ENCODE measurements around the gene TANGO6. TPM values are rescaled to one million over a fixed set of nuclear protein-coding genes. Genes with fewer than 3 reads are reported as not detected.
"Not testable (repeated sequence)": the region's sequence is repeated elsewhere in the genome, so short reads cannot be mapped to it uniquely, and the experiment has no call there.

TANGO6 gene
- total RNA-seq, 1 donor from 2014 or later = 37.8 TPM

DNA sequence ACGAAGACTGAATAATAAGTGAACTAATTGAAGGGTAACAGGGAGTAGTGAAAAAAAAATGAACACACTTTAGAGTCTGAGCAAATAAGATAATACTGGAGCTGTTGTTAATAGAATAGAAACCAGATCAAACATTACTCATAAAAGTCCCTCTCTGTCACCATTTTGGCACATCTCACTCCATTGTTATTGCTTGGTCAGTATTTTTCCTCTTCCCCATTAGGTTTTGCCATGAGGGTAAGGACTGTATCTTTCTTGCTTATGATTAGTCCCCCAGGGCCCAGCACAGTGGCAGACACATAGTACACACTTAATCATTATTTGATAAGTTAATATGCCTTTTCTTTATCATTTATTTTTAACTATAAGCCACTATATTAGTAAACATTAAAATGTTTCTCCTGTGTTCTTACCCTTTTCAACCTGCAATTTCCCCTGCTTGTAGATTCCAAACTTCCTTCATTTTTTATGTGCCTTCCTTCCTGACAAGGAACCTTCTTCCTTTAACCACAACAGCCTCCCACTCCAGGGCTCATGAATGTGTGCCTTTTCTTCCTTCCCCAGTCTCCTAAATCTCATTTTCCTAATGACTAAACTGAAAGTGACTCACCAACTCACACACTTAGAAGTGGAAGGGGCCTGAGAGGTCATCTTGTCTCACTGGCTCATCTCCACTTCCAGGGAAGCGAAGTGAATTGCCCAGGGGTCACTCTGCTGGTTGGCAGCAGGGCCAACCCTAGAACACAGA, 173.9 kb downstream of the TANGO6 start:
- peak; percentile 80 for DNase-seq

DNA sequence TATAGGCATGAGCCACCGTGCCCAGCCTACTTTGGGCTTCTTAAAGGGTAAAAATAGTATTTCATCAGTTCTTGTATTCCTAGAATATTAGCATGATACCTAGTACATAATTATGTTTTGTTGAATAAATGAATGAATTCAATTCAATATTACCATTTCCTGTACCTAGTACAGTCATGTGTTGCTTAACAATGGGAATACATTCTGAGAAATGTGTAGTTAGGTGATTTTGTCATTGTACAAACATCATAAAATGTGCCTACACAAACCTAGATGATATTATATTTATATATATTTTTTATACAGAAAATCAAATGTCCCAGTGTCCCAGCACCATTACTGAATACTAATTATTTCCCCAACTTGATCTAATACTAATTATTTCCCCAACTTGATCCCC, 176.5 kb downstream of the TANGO6 start:
- peak; percentile 36 for DNase-seq

DNA sequence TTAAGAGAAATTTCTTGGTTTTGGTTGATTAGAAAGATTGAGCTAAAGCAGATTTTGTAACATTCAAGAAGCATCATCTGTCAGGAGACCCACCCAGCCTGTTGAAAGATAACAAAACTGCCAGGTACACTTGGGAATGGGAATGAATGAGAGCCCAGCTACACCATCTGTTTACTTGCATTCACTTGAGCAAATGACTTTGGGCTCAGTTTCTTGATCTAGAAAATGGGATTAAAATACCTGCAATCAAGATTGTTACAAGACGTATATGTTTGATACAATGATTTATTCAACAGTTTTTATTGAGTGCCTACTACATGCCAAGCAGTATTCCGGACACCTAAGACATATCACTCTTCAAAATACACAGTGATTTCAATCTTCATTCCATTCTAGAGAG, 185.8 kb downstream of the TANGO6 start:
- no peak for DNase-seq

DNA sequence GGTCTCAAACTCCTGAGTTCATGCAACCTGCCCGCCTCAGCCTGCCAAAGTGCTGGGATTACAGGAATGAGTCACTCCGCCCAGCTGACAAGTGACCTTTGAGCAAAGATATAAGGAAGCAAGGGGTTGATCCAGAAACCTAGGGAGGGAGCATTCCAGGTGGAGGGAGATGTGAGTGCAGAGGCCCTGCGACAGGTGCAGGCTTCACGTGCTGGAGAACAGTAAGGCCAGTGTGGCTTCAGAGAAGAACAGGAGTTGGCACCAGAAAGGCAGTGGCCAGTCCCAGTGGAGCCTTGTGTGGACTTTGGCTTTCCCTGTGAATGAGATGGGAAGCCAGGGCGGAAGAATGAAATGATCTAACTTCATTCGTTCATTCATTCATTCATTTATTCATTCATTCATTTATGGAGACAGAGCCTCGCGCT, 188.6 kb downstream of the TANGO6 start:
- DNase-seq = no peak

DNA sequence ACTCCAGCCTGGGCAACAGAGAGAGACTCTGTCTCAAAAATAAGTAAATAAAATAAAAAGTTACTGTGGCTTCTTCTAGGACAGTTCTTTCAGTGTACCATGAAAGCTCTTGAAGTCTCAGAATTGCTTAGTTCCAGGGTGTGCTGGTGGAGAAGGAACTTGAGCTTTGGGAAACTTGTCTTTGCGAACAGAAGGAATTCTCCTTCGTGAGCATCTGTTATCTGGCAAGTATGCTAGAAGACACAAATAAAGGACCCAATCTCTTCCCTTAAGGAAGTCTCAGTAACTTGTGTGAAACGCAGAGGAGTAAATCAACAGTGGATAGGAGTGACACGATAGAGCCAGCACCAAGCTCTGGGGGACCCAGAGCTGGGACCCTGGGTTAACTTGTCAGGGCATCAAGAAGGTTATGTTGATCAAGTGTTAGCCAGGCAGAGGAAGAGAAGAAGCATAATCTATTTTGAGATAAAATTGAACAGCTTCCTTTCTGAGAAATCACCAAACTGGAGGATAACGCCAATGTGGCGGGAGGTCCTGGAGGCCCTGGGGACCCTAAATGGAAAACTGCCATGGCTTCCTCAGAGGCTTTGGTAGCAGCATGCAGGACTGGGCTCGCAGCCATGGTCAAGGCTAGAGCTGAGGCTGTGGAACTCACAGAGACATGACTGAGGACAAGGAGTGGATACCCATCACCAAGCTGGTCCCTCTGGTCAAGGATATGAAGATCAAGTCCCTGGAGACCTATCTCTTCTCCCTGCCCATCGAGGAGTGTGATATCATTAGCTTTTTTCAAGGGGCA, 190.0 kb downstream of the TANGO6 start:
- no peak for DNase-seq

DNA sequence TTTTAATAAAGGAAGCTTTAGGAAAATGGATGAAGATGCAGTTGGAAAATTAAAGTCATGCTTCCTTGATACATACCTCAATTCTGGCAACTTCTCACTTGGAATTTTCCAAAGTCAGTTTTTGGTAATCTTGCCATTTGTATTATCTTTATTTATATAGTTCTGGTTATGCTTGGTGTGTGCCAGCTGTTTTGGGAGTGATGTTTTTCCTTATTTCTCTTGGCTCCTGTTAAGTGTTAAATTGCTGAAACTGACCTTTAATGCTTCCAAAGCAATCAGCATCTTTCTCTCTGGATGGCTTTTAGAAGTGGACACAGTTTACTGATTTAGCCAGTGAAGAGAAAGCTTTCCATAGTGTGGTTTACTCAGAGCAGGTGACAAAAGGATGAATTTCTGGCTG, 192.0 kb downstream of the TANGO6 start:
- no peak for DNase-seq

DNA sequence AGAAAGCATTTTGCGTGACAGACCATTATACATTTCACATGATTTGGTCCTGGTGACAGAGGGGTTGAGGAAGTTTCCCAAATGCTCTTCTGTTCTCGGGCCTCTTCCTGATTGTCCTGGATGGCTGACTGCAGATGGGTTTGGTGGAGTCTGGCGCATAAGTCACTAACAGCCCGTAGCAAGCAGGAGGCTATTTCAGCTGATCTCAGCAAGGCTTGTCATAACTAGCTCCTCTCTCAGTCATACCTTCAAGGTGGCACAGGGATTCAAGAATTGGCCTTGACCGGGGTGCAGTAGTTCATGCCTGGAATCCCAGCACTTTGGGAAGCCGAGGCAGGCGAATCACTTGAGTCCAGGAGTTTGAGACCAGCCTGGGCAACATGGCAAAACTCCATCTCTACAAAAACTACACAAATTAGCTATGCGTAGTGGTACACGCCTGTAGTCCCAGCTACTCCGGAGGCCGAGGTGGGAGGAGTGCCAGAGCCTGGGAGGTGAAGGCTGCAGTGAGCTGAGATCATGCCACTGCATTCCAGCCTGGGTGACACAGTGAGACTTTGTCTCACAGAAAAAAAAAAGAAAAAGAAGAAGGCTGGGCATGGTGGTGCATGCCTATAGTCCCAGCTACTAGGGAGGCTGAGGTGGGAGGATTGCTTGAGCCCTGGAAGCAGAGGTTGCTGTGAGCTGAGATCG, 193.2 kb downstream of the TANGO6 start:
- no peak for DNase-seq

DNA sequence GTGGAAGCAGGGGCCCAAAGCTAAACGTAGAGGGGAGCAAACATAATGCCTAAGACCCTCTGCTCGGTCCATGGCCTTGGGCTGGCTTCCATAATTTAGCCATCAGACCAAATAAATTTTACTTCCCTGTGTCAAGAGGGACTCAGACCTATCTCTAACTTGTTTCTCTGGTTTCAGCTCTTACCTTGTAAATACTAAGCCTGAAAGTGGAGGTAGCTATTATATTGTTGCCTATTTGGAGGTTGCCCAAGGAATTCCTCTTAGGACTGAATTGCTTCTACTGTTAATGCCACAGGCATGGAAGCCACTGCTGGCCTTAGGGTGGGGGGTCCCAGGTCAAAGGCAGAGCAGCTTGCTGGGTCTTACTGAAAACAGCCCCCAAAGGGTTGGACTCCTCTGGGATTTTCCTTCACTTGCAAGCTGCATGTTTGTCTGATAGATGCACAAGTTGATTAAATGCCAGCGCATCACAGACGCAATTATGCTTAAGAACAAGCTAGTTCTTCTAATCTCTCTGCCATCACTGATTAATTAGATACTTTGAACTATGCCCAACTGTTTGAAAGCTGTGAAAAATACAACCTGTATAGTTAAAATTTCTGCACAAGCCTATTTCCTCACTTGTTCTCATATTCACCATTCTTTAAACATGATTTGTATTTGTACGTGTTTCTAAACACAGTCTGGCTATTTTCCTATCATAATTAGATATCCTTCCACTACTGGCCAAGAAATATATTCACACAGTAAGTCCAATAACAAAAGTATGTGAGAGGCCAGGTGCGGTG, 194.2 kb downstream of the TANGO6 start:
- DNase-seq = no peak

DNA sequence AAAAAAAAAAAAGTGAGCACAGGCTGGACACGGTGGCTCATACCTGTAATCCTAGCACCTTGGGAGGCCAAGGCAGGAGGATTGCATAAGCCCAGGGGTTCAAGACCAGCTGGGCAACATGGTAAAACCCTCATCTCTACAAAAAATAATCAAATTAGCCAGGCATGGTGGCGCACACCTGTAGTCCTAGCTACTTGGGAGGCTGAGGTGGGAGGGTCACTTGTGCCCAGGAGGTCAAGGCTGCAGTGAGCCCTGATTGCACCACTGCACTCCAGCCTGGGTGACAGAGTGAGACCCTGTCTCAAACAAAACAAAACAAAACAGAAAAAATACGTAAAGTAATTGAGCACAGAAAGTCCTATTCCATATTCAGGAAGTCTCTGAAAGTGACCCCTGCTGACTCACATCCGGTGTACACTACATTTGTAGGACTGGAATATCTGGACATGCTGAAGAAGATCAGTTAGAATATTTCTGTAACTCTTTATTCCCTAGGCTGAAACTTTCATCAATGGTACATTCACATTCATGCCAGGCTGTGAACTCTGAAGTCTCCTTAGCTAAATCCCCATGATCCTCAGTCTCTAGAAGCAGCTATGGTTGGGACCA, 196.1 kb downstream of the TANGO6 start:
- peak; percentile 79 for DNase-seq

DNA sequence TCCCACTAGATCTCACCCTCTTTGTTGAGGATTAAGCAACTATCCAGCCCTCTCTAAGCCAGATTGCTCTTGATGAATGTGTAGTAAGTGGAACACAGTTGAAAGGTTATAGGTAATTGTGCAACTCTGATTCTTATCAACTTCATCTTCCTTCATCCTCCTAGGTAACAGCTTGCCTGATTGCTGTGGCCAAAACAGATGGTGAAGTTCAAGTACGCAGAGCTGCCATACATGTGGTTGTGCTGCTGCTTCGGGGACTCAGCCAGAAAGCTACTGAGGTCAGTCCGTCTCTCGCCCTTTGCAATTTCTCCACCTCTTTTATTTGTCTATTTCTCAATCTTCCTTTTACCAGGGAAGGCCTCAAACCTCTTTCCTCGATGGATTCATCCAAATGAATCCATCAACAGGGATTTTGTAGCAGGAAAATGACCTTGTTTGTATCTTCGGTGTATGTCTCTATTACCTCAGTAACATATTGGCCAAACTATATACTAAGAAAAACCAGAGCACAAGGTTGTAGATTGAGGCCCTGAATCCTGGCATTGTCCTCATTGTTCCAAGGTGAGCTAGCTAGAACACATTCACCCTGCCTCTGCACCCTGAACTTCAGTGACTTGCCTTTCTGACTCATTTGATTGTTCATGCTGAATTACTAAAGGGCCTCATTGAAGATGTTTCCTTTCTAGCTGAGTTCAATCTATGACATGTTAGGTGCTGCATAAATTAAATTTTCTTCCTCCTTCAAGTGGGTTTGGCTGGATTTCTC, 197.0 kb downstream of the TANGO6 start:
- peak; percentile 91 for DNase-seq

DNA sequence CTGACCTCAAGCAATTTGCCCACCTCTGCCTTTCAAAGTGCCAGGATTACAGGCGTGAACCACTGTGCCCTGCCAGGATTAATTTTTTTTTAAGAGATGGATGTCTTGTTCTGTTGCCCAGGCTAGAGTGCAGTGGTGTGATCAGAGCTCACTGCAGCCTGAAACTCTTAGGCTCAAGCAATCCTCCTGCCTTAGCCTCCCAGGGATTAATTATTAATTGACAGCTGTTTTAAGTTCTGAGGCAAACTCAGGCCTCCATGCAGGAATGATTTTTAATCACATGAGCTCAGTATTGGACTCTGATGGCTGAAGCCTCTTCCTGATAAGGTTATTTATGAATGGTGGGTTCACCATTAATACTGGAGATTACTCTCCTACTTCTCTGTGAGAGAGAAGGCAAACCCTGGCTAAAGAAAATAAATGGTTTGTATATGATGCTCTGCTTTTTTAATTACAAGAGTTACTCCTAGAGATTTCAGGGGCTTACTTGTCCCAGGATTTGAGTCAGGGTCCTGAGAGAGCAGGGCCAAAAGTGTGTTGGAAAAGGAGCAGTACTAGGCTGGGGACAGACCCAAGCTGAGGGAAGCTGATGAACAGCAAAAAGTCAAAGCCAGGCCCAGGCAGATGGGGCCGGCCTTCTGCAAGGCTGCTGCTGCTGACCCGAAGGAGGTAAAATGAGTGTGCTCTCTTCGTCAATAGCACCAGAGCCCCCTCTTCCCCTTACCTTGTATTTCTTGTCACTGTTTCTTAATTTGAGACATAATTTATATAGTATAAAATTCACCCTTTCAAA, 205.2 kb downstream of the TANGO6 start:
- DNase-seq = no peak

DNA sequence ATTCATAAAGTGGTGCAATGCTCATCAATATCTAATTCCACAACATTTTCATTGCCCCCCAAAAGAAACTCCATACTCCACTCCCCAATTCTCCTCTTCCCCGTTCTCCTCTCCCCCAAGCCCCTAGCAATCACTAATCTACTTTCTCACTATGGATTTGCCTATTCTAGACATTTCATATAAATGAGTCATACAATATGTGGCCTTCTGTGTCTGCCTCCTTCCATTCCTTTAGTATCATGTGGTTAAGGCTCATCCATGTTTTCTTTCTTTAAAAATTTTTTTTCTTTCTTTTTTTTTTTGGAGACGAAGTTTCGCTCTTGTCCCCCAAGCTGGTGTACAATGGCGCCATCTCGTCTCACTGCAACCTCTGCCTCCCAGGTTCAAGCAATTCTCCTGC, 205.8 kb downstream of the TANGO6 start:
- no peak for DNase-seq

DNA sequence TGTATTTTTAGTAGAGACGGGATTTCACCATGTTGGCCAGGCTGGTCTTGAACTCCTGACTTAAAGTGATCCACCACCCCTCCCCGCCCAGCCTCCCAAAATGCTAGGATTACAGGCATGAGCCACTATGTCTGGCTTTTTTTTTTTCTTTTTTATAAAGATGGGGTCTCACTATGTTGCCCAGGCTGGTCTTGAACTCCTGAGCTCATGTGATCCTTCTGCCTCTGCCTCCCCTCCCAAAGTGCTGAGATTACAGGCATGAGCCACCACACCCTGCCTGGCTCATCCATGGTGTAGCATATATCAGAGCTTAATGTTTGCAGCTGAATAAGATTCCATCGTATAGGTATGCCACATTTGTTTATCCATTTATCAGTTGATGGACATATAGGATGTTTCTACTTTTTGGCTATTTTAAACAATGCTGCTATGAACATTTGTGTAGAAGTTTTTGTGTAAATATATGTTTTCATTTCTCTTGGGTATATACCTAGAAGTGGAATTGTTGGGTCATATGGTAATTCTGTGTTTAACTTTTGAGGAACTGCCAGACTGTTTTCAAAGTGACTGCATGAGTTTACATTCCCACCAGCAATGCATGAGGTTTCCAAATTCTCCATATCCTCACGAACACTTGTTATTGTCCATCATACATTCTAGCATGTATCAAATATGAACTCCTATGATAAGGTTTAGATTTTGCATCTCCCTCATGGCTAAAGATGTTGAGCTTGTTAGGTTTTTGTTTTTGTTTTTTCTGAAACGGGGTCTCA, 206.5 kb downstream of the TANGO6 start:
- DNase-seq = no peak

DNA sequence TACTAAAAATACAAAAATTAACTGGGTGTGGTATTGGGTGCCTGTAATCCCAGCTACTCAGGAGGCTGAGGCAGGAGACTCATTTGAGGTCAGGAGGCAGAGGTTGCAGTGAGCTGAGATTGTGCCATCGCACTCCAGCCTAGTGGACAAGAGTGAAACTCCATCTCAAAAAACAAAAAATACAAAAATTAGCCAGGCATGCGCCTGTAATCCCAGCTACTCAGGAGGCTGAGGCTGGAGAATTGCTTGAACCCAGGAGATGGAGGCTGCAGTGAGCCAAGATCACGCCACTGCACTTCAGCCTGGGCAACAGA, 208.1 kb downstream of the TANGO6 start:
- DNase-seq = not testable (repeated sequence)

DNA sequence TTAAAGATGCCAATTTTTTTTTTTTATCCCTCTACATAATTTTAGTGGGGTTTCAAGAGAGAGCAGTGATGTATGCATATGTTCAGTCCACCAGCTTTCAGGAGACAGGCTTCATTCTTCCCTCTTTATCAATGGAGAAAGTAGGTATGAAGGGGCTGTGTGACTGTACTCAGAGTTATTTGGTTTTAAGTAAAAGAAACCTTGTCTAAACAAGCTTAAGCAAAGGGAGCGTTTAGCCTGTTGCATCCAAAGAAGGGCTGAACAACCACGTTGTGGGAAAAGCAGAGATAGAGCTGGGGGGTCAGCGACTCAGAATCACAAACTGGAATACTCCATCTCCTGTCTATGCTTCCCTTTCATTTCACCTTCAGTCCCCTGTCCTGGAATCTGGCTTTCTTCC, 211.7 kb downstream of the TANGO6 start:
- DNase-seq = no peak

DNA sequence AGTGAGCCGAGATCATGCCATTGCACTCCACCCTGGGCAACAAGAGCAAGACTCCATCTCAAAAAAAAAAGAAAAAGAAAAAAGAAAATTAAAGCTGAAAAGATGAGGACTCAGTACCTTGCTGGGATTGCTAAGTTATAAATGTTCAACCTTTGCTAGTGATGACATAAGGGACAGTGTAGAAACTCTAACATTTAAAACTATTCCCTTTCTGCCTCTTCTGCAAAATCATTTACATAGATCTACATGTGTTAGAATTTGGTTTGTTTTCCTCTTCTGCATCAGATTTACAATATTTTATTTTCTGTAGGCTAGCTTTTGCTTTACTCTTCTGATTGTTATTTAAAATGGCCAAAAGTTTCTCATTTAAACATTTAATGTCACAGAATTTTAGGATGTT, 212.6 kb downstream of the TANGO6 start:
- DNase-seq = no peak

DNA sequence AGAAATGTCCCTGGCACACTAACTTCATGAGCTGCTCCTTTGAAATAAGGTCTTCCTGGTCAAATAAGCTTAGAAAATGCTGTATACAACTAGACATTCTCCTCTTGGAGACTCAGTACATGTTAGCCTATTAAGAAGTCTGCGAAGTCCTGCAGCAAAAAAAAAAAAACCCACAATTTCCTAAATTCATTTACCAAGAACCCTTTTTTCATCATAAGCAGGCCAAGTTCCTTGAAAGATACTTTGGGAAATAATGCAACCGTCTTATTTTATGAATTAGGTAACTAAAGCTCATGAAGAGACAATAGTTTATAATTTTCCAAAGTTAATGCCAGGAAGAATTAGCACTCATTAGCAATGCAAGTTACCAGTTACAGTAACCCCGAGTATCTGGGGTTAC, 213.1 kb downstream of the TANGO6 start:
- no peak for DNase-seq

DNA sequence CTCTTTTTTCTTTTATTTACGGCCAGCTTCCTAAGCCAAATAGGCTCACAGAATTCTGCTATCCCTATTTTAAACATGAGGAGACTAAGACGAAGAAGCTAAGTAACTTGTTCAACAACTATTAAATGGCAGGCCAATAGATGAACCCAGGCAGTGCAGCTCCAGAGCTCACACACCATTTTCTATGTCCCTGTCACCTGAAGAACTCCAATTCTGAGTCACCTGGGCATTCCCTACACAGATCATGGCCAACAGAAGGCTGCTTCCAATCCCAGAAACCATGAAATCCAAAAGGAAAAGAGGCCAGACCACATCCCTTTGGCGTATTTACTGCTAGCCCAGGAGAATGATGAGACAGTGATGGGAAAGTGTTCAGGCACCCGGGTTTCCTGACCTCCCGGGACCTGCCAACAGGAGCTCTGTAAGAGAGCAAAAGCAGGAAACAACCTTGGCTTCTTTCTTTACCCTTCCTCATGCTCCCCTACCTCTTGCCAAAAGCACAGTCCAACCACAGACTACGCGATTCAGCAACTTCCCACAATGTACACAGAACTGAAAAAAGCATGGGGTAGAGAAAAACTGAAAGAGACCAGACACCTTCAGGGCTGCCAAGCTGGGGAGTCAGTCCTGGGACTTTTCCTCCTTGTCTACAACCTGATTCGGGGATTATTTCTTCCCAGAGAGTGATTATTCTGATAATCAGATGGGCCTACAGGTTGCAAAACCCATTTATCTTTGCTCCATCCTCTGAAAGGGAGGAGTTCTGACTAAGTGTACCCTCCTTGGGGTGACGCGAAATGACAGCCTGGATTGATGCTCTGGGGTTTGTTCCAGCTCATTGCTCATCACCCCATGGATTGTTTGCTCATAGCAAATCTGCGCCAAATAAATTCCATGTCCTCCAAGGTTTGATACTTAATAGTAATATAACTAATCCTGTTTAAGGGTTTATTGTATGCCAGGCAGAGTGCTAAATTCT, 214.4 kb downstream of the TANGO6 start:
- peak; percentile 31 for DNase-seq

DNA sequence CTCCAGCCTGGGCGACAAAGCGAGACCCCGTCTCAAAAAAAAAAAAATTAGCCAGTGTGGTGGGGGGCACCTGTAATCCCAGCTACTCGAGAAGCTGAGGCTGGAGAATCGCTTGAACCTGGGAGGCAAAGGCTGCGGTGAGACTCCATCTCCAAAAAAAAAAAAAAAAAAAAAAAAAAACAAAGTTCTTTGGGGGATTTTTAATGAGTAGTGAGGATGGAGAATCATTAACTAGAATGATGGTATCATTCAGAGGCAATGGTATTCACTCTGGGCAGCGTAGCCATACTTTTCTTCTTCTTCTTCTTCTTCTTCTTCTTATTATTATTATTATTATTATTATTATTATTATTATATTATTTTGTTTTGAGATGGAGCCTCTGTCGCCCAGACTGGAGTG, 220.2 kb downstream of the TANGO6 start:
- not testable (repeated sequence) for DNase-seq
